DND-41 (cell line): Measurements from ENCODE around the gene NAA10.

ENCODE experiments used
- ATAC-seq: fragments of 200-7000 bp; cut with Tn5 transposase; 3 replicates; pipeline ENCODE4 v1.9.1; 2021; ENCODE audit warnings: low read depth; ENCODE audit not compliant: insufficient read depth
- DNase-seq: peaks from one replicate; pipeline ENCODE4 v3.0.0-alpha.2; 2020
- H2AFZ ChIP-seq: 2 replicates; pipeline ENCODE4 v1.6.0; 2012; ENCODE audit warnings: low read depth, low read length
- H3K27ac ChIP-seq: 2 replicates; pipeline ENCODE4 v1.5.1; 2012; ENCODE audit warnings: low read length, inconsistent platforms
- H3K27me3 ChIP-seq: fragments of 200-600 bp; sonication (generic); 2 replicates; pipeline ENCODE4 v1.6.0; 2012; ENCODE audit warnings: low read length, mild to moderate bottlenecking, inconsistent platforms; ENCODE audit not compliant: insufficient read depth, poor library complexity
- H3K36me3 ChIP-seq: 2 replicates; pipeline ENCODE4 v1.5.1; 2012; ENCODE audit warnings: low read length, inconsistent platforms; ENCODE audit not compliant: insufficient read depth
- H3K4me1 ChIP-seq: 2 replicates; pipeline ENCODE4 v1.5.1; 2012; ENCODE audit warnings: mild to moderate bottlenecking, low read length; ENCODE audit not compliant: insufficient read depth
- H3K4me2 ChIP-seq: 2 replicates; pipeline ENCODE4 v1.6.0; 2012; ENCODE audit warnings: mild to moderate bottlenecking, moderate library complexity, low read length, inconsistent platforms; ENCODE audit not compliant: insufficient read depth
- H3K4me3 ChIP-seq, 2 experiments: fragments of 200-600 bp in 1 of 2; shearing (Covaris generic) in 1 of 2; 2 replicates each; pipeline ENCODE4 v1.5.1; 2012 to 2016; ENCODE audit warnings: inconsistent platforms in 2 of 2, low read length in 2 of 2, mild to moderate bottlenecking in 2 of 2, low read depth in 1 of 2, moderate library complexity in 1 of 2
- H3K79me2 ChIP-seq: 2 replicates; pipeline ENCODE4 v1.6.0; 2012; ENCODE audit warnings: low read length, inconsistent platforms; ENCODE audit not compliant: insufficient read depth
- H3K9ac ChIP-seq: 2 replicates; pipeline ENCODE4 v1.6.0; 2012; ENCODE audit warnings: low read depth, mild to moderate bottlenecking, inconsistent platforms, low read length, moderate library complexity
- H3K9me3 ChIP-seq: 2 replicates; pipeline ENCODE4 v1.5.1; 2012; ENCODE audit warnings: low read length, moderate library complexity, mild to moderate bottlenecking, inconsistent platforms; ENCODE audit not compliant: insufficient read depth, severe bottlenecking
- H4K20me1 ChIP-seq: 2 replicates; pipeline ENCODE4 v1.6.0; 2012; ENCODE audit warnings: low read length; ENCODE audit not compliant: insufficient read depth
- EZH2 ChIP-seq: IDR thresholded peaks from 3 replicates; pipeline ENCODE4 v1.6.1; 2012; ENCODE audit warnings: borderline replicate concordance, low read depth, mild to moderate bottlenecking, moderate library complexity, low read length, inconsistent platforms; ENCODE audit not compliant: severe bottlenecking
- TF ChIP-seq, protein P1 (sequence below): IDR thresholded peaks from 2 replicates; pipeline ENCODE4 v1.5.1; 2012; ENCODE audit warnings: borderline replicate concordance, low read length, moderate library complexity, mild to moderate bottlenecking; ENCODE audit not compliant: poor library complexity, severe bottlenecking; ENCODE audit errors: extremely low read depth

The NAA10 gene

DNA sequence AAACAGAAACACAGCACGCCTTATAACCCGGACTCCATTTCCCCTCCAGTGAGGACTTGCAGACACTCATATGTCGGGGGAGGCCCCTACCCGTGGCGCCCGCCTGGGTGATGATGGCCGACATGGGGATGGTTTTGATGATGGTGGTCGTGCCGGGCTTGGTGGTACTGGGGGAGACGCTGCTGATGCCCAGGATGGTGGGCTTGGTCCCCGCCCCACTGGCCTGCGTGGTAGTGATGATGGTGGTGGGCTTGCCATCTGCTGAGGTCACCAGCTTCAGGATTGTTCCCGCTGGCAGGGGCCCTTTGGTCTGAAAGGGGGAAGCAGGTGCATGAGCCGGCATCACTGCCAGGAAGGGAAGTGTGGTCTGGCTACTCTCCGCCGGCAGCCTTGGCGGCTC, 22.4 kb upstream of the NAA10 start:
- Histone ChIP-seq H3K9me3 (no peaks in the 10 kb centered on the region), H3K36me3 (peaks cover 100% of the 10 kb centered on the region), H4K20me1 (peaks cover 82% of the 10 kb centered on the region), H3K27me3 (no peaks in the 10 kb centered on the region), H3K4me2 (no peak overlapping the region), H3K9ac (no peak overlapping the region), H3K4me1 (no peaks in the 10 kb centered on the region), H3K79me2 (peaks cover 64% of the 10 kb centered on the region), H2AFZ (no peak overlapping the region), H3K4me3 (no peak overlapping the region), H3K27ac (no peak overlapping the region)
- no peak for DNase-seq
- TF ChIP-seq EZH2: no peak
- TF ChIP-seq, protein P1, sequence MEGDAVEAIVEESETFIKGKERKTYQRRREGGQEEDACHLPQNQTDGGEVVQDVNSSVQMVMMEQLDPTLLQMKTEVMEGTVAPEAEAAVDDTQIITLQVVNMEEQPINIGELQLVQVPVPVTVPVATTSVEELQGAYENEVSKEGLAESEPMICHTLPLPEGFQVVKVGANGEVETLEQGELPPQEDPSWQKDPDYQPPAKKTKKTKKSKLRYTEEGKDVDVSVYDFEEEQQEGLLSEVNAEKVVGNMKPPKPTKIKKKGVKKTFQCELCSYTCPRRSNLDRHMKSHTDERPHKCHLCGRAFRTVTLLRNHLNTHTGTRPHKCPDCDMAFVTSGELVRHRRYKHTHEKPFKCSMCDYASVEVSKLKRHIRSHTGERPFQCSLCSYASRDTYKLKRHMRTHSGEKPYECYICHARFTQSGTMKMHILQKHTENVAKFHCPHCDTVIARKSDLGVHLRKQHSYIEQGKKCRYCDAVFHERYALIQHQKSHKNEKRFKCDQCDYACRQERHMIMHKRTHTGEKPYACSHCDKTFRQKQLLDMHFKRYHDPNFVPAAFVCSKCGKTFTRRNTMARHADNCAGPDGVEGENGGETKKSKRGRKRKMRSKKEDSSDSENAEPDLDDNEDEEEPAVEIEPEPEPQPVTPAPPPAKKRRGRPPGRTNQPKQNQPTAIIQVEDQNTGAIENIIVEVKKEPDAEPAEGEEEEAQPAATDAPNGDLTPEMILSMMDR: no peak
- no peak for ATAC-seq

DNA sequence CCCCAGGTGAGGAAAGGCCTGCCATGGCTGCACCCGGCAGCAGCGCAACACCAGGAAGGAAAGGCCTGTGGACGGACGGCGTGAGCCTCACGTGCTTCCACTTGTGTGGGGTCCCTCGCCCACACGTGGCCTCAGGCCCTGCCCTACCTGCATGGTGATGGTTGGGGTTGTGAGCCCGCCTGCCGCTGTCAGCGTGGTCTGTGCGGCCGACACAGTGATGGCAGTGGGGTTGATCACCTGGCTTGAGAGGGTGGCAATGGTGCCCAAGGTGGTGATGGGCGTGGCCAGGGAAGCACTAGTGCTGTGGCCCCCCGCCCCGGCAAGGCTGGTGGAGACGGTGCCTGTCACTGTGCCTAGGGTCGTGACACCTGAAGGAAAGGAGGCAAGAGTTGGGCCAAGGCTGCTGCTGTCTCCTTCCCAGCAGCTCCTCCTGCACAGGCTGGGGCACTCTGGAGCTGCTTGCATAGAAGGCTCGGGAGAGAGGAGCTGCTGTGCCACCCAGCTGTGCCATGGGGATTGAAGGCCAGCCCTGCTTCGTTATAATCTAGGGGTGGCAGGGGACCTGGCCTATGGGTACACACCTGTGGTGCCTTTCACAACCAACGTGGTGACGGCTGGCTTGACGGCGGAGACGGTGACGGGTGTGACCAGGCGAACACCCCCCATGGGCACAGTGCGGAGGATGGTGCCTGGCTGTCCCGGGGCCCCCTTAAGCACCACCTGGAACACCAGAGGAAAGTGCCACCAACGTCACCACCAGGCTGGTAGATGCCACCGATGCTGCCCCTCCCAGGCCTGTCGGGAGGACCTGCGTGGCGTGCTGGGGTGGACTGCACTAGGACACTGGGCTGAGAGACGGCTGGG, 21.4 kb upstream of the NAA10 start:
- Histone ChIP-seq H3K27me3 (no peaks in the 10 kb centered on the region), H3K36me3 (peaks cover 100% of the 10 kb centered on the region), H3K79me2 (peaks cover 55% of the 10 kb centered on the region), H3K9ac (no peak overlapping the region), H3K27ac (no peak overlapping the region), H3K9me3 (no peaks in the 10 kb centered on the region), H4K20me1 (peaks cover 82% of the 10 kb centered on the region), H3K4me1 (no peaks in the 10 kb centered on the region), H3K4me3 (no peak overlapping the region), H3K4me2 (no peak overlapping the region), H2AFZ (no peak overlapping the region)
- TF ChIP-seq, protein P1: no peak
- no peak for TF ChIP-seq EZH2
- DNase-seq: no peak
- ATAC-seq: no peak

DNA sequence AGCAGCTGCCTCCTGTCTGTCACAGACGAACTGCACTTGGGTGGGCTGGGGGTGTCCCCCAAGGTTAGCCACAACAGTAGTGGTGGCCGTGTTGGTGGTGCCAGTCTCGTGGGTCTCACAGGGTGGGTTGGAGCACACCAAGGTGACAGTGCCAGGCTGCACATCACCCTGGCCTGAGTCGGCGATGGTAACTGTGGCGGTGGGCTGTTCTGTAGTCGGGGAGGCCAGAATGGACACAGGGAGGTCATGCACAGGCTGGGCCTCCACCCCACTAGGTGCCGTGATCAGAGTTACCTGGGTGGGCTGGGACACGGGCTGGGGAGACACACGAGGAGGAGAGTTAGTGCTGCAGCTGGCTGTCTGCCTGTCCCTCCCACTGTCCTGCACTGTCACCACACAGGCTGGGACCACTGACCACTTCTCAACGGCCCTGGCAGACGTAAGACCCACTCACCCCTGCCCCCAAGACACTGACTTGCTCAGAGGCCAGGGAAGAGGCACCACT, 20.4 kb upstream of the NAA10 start:
- no peak for TF ChIP-seq EZH2
- TF ChIP-seq, protein P1: no peak
- H3K4me1 ChIP-seq: no peaks in the 10 kb centered on the region
- no peak overlapping the region for H3K4me2 ChIP-seq
- no peak overlapping the region for H3K9ac ChIP-seq
- DNase-seq (no peak), ATAC-seq (no peak)
- H3K9me3 ChIP-seq: no peaks in the 10 kb centered on the region
- no peaks in the 10 kb centered on the region for H3K27me3 ChIP-seq
- no peak overlapping the region for H3K27ac ChIP-seq
- no peak overlapping the region for H3K4me3 ChIP-seq
- peaks cover 100% of the 10 kb centered on the region for H3K36me3 ChIP-seq
- peaks cover 45% of the 10 kb centered on the region for H3K79me2 ChIP-seq
- H4K20me1 ChIP-seq: peaks cover 83% of the 10 kb centered on the region
- H2AFZ ChIP-seq: no peak overlapping the region
